NCI-H748 (cell line): ENCODE measurements around the gene B4GAT1.
"Not testable (repeated sequence)": the region's sequence is repeated elsewhere in the genome, so short reads cannot be mapped to it uniquely, and the experiment has no call there.

ENCODE experiments used
- DNase-seq: peaks from one replicate; lab custom pipeline; 2025; ENCODE audit not compliant: unreplicated experiment; lab: John Stamatoyannopoulos, UW

The B4GAT1 gene

DNA sequence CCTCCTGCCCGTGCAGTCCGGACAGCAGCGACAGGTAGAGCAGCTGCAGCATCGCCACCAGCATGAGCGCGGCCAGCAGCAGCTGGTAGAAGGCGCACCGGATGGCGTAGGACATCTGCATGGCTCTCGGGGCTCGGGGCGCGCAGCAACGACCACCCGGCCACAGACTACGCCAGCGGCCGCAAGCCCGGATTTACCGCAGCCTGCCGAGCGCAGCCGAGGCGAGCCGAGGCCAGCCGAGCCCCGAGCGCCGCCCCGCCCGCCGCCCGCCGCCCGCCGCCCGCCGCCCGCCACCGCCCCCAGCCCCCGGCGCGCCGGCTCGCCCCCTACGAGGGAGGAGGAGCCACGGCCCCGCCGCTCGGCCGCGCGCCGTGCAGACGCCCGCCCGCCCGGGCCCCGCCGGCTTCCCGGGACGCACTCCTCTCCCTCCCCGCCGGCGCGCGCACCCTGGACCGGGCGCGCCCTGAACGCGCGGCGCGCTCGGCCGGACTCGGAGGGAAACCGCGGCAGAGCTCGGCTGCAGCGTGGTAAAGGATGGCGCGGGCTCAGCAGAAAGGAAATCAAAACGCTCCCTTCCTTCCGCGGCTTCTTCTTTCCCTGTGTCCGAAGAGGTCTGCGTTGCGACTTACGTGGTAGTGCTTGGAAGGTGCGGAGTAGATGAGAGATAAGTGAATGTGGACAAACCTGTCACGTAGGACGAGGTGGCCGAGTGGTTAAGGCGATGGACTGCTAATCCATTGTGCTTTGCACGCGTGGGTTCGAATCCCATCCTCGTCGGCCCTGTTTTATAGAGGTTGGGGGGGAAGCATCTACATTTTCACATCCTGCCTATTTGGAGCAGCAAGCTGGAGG is at the start of gene B4GAT1:
TSS of gene B4GAT1 (minus strand) at position 205 of the 852 bp plus-strand sequence. CDS start at position 121, 84 bp downstream.
- peak; percentile 88 for DNase-seq

DNA sequence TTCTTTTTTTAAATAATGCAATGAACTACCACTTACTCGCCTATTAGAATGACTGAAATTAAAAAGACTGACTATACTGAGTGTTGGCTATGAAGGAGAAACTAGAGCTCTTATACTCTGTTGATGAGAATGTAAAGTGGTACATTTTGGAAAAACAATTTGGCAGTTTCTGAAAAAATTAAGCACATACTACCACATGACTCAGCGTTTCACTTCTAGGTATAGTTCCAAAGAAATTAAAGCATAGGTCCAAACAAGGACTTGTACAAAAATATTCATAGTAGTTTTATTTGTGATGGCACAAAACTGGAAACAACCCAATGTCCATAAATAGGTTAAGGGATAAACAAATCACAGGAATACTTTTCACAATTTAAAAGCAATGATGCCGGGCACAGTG is 46.5 kb upstream of the B4GAT1 start:
- DNase-seq, result no peak

DNA sequence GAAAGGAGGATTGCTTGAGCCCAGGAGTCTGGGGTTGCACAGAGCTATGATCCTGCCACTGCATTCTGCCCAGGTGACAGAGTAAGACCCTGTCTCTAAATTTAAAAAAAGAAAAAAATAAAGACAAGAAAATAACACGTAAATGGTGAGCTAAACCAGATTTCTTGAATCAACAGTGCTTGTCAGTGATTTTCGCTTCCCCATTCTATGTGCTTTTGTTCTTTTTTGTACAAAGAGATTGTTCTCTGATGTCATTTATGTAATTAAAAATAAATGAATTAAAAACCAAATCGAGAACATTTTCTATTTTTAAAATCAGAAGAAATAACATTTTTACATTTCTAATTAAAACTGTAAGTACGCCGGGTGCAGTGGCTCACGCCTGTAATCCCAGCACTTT is 43.9 kb upstream of the B4GAT1 start:
- DNase-seq, result no peak

DNA sequence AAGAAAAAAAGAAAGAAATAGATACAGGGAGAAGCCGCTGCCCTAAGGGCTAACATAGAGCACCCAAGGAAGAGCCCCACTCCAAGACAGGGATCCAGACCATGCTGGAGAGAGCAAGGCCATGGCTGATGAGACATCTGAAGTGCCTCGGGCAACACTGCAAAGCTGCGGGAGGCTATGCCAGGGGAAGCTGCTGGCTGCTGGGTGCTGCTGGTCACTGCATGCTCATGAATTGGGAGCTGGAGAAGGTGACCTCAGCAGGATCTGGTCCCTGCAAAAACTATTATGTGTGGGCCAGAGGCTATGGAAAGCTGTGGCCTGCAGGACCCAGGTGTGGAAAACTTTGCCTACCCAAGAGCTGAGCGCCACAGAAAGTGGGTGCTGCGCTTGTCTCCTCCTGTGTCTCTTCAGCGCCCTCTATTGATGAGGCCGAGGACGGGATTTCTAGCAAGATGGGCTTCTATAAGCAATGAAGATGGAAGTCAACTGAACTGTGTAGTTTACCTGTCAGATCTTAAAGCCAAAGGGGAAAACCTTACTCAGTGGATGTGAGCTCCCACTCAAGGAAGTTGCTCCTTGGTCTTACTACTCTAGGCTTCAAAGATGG is 41.5 kb upstream of the B4GAT1 start:
- DNase-seq, result peak; percentile 82

DNA sequence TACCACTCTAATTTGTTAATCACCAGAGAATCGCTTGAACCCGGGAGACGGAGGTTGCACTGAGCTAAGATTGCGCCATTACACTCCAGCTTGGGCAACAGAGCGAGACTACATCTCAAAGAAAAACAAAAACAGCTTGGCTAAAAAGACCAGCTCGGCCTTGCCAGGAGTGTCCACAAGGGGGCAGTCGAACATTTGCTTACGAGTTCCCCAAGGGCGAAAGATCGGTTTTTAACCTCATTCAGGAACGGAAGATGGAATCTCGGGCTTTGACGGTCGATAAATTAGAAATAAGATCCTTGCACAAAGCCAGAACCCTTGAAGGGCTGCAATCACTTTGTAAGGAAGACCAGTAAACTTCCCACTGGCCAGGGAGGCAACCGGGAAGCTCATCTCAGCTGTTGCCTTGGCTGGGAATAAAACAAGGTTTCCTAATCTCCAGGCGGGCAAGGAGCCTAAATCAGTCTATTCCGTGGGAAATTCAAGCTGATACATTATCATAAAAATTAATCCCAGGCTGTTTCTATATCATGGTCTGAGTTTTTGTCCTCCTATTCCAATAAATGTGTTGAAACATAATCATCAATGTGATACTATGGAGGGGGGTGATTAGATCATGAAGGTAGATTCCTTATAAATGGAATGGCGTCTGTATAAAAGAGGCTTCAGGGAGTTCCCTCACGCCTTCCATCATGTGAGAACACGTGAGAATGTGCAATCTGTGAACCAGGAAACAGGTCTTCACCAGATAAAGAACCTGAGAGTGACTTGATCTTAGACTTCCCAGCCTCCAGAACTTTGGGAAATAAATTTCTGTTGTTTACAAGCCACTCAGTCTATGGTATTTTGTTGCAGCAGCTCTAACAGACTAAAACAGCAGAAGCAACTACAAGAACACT is 39.0 kb upstream of the B4GAT1 start:
- peak; percentile 89 for DNase-seq

DNA sequence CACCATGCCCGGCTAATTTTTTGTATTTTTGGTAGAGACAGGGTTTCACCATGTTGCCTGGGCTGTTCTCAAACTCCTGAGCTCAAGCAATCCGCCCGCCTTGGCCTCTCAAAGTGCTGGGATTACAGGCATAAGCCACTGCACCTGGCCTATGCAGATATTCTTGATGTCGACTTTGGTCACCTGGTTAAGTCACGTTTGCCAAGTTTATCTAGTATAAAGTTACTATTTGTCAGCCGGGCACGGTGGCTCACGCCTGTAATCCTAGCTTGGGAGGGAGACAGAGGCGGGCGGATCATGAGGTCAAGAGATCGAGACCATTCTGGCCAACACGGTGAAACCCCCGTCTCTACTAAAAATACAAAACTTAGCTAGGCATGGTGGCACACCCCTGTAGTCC is 36.9 kb upstream of the B4GAT1 start:
- peak; percentile 25 for DNase-seq

DNA sequence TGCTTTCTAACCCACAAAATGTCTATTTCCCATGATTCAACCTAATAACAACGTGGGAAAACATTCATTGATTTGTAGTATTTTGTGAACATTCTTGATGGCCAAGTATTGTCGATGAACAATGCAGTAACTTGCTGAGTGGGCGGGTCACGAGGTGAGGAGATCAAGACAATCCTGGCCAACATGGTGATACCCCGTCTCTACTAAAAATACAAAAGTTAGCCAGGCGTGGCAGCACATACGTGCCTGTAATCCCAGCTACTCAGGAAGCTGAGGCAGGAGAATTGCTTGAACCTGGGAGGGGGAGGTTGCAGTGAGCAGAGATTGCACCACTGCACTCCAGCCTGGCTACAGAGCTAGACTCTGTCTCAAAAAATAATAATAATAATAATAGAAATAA is 32.8 kb upstream of the B4GAT1 start:
- DNase-seq, result peak; percentile 14

DNA sequence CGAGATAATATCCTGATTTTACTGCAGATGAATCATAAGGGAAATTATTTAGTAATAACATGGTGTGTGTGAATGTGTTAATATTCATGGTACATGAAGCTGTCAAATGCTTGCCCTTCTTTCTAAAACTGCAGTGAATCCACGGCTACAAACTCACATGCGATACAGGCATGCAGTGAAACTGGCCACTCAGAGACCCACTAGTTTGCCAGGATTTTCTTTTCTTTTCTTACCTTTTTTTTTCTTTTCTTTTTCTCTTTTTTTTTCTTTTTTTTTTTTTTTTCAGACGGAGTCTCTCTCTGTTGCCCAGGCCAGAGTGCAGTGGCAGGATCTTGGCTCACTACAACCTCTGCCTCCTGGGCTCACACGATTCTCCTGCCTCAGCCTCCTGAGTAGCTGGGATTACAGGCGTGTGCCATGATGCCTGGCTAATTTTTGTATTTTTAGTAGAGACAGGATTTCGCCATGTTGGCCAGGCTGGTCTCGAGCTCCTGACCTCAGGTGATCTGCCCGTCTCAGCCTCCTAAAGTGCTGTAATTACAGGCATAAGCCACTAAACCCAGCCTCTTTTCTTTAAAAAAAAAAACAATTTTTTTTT is 26.4 kb upstream of the B4GAT1 start:
- DNase-seq, result not testable (repeated sequence)

DNA sequence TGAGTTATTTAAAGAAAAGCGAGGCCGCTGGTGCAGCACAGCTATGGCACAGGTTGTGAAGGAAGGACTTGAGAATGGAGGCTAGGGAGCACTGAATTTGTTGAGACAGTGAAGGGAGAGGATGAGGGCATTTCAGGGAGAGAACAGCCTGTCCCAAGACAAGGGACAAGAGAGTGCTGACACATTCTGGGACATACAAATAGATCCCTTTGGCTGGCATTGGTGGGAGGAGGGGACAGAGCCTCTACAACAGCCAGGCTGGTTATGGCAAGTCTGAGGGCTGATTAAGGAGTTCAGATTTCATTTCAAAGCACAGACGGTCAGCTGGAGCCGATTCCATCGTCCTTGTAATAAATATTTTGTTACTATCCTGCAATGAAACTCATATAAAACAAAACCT is 25.8 kb upstream of the B4GAT1 start:
- no peak for DNase-seq

DNA sequence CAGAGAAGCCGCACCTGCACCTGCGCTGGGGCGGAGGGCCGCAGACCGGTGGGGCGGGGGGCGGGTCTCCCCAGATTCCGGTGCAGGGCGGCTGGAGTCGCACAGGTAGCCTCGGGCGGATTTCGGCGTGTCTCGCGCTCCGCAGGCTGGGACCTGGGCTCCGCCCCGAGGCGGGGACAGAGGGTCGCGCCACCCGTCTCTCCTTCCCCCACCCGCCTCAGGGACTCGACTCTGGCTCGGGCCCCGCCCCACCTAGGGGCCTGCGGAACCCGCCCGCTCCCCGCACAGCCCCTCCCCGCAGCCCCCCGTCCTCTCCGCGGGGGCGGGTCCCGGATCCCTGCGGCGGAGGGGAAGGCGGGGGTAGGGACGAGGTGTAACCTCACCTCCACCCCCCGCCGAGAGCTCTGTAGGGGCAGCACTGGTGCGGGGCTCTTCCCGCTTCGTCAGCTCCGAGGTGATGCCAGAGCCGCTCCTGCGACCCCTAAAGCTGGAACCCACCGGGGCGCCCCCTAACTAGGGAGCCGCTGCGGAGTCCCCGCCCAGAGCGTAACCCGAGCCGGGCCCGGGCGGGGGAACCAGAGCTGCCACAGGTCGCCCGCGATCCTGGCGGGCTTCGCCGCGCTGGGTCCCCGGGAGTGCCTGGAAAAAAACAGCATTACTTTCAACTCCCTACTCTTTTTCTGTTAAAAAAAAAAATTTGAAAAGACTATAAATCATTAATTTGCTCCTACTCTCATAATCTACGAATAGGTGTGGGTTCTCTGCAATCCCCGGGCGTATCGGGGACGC is 24.4 kb upstream of the B4GAT1 start, which contains the start of gene SLC29A2:
TSS of gene SLC29A2 (minus strand) at position 134 of the 789 bp plus-strand sequence. CDS start 169 bp downstream, outside the sequence.
- peak; percentile 97 for DNase-seq

DNA sequence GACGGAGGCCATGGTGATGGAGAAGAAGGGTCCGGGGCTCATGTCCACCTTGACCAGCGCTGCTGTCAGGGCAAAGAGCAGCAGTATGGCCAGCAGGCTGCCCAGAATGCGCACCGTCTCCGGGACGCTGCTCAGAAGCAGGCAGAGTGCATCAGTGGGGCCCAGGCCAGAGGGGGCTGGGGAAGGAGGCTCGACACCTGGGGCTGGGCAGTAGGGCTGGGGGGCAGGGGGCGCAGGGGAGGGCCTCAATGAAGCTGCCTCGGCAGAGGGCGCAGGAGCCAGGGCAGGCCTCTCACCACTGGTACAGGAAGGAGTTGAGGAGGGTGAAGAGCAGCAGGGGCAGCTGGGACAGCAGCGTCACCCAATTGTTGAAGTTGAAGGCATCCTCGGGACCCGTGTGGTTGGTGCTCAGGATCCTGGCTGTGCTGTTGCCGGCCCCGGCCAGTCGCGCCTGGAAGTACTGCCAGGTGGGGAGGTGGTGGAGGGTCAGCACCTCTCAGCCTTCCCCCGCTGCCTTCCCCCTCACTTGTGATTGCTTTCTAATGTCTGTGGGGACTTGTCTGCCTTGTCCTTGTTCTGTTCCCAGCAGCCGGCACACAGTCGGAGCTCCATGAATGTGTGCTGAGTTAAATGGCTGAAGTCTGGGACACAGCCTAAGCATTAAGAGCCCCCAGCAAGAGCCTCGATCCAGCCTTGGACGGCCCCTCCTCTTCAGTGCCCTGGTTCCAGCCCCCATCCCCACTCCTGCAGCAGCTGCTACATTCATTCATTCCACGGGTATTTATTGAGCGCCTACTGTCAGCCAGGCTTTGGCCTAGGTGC is 21.9 kb upstream of the B4GAT1 start:
- no peak for DNase-seq

DNA sequence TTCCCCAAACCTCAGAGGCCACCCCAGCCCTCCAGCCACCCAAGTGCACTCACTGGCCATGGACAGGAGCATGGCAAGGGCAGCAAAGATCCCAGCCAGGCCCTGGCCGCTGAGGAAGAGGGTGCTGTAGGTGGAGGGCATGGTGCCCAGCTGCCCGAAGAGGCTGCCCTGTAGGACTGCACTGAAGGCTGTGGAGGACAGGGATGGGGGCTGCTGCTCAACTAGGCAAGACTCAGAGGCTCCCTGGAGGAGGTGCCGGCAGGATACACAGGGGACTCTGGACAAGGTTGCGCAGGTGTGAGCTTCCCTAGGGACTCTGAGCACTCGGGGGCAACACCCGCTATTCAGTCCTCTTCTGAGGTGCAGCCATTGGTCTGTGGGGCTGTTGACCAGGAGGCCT is 21.1 kb upstream of the B4GAT1 start:
- DNase-seq, result no peak

DNA sequence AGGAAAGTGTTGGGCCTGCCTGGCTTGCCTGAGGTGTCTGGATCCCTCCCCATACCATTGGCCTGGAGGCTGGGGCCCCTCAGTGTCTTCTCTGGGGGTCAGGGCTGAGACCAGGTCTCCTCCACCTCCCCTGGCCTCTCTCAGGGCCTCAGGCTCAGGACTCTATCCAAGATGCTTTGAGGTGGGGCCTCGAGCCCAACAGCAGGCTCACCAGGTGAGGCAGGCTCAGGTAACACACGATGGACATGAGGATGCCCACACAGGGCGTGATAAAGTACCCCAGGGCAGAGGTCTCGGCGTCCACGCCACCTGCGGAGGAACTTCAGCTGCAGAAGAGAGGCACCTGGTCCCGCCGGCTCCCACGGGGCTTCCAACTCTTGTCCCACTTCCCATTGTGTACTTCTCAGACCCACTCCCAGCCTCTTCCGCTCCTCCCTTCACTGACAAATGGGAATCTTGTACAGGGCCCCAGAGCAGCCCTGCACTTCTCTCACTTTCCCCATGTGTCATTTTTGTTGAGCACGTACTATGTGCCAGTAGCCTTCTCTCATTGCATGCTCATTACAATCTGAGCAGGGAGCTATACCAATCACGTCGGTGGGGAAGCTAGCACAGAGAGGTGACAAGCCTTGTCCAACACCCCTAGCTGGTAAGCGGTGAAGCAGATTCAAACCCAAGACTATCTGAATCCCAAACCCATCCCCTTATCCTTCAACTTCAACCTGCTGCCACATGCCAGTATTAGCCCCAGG is 20.3 kb upstream of the B4GAT1 start:
- DNase-seq, result no peak

DNA sequence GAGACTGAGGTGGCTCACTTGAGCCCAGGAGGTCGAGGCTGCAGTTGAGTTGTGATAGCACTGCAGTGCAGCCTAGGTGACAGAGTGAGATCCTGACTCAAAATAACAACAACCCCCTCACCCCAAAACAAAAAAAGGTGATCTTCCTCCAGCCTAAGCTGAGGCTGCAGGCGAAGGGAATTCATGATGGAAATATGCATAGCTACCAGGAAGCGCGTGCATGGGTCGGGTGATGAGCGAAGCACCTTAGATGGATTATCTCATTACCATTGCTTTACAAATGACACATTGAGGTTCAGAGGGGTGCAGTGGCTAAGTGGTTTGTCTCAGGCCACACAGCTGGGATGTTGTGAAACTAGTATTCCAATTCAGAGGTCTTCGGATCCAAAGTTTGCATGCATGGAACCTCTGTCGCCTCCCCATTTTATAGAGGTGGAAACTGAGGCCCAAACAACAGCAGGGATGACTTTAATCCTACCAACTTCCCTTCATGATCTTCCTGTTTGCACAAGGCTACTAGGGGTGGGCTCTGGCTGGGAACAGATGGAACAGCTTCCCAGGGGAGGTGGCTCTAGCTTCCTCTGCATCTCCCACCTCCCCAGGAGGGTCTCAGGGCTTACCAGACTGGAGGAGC is 19.5 kb upstream of the B4GAT1 start:
- DNase-seq, result no peak

DNA sequence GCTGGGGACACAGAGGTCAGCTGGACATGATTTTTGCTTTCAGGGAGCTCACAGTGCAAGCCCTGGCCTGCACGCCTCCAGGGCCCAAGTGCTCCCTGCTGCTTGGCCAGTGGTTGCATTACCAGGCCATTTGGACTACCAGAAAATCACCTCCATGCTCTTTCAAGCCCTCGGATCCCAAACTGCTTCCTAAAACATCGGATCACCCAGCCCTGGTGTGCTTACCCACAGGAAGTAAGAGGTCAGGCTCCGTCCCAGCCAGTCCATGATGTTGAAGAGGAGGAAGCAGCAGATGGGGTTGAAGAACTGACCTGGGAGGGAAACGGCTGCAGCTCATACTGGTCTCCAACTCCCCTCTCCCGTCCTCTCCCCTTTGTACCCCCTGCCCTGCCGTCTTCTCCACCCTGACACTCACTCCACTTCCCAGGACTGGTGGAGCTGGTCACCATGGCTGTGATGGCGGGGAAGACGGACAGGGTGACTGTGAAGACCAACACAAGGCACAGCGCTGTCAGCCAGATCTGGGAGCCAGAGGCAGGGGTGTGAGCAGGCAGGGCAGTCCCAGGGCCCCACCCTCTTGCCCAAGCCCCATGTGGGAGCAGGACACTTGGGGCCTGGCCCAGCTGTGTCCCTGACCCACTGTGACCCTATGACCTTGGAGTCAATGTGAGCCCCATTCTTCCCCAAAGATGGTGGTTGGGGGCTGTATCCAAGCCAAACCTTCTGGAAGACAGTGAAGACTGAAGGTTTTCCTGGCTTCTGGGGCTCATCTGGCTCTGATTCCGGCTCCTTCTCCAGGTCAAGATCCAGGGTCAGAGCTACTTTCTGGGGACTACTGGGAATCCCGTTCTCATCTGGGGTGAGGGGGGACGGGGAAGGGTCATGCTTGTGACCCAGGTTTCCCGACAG is 18.5 kb upstream of the B4GAT1 start:
- DNase-seq, result no peak

DNA sequence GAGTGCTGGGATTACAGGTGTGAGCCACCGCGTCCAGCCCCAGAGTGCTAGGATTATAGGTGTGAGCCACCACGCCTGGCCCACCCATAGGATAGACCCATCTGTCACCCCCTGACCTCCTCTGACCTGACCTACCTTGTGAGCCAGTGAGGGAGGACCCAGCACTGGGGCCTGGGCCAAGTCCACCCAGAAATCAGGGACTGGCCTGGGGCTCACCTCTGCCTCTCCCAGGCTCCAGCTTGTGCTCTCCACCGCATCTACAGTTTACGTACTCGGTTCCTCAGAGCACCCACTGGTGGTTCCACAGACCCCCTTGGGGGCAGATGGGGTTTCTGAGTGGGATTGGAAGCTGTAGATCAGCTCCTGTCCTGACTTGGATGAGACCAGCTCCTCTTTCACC is 17.7 kb upstream of the B4GAT1 start:
- no peak for DNase-seq
